Stimulated activated naive CD4-positive, alpha-beta T cell (primary cell): ENCODE results near the gene SHISA7.
A peak's percentile ranks its signal among the peaks of the same experiment; 100 is the strongest.
"Not testable (repeated sequence)": the region's sequence is repeated elsewhere in the genome, so short reads cannot be mapped to it uniquely, and the experiment has no call there.

Experiments used
- DNase-seq, 6 experiments: peaks; one replicate each; lab custom pipeline; 2025; lab: John Stamatoyannopoulos, UW

SHISA7 gene

DNA sequence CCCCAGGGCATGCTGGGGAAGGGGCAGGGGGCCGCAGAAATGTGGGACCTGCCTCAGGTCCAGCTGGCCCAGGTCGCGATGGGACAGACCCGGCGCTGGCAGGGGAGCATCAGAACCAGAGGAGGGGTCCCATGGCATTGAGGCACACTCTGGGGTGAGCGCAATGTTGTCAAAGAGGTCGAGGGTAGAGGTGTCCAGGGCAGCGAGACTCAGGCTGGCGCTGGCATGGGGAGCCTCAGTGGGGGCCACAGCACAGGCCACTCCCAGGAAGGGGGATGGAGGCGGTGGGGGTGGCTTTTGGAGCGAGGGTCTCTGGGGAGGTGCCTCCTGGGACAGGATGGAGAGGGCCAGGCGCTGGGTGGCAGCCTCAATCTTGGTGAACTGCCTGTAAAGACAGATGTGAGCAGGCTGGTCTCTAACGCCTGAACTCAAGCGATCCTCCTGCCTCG lies 20.5 kb upstream of the SHISA7 start:
- DNase-seq = no peak

DNA sequence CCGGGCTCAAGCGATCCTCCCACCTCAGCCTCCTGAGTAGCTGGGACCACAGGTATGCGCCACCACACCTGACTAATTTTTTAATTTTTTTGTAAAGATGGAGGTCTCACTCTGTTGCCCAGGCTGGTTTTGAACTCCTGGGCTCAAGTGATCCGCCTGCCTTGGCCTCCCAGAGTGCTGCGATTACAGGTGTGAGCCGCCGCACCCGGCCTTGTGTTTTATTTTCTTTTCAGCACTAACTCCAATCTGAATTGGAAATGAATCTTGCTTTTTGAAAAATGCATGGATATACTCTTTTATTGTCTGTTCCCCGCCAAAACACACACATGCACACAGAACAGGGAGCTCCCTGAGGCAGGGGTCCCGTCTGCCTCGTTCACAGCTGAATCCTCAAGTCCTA lies 19.6 kb upstream of the SHISA7 start:
- DNase-seq = no peak

DNA sequence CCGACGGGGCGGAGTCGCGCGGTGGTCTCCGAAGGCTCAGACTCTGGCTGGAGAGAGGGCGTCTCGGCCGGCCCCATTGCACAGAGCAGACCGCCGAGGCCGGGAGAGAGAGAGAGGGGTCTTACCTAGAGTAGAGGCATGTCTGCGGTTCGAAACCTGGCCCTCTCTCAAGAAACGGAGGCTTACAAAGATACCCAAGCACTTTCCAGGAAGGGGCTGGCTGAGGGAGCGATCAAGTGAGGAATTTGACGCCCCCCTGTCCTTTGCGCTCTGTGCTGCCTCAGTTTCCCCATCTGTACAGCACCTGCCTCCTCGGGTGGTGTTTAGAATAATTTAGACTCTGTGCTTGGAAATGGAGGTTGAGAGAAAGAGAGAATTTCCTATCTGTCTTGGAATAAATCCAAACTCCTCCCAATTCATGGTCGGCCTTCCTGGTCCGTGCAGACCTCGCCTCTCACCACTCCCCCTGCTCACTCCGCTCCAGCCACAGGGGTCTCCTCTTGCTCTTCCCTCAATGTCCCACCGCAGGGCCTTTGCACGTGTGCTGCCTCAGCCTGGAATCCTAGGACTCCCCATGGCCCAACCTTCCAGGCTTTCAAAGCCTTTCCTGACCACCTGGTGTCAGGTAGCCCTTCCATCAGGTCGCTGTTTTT lies 19.0 kb upstream of the SHISA7 start:
- DNase-seq = peak in 1 of 6 experiments; percentile 15

DNA sequence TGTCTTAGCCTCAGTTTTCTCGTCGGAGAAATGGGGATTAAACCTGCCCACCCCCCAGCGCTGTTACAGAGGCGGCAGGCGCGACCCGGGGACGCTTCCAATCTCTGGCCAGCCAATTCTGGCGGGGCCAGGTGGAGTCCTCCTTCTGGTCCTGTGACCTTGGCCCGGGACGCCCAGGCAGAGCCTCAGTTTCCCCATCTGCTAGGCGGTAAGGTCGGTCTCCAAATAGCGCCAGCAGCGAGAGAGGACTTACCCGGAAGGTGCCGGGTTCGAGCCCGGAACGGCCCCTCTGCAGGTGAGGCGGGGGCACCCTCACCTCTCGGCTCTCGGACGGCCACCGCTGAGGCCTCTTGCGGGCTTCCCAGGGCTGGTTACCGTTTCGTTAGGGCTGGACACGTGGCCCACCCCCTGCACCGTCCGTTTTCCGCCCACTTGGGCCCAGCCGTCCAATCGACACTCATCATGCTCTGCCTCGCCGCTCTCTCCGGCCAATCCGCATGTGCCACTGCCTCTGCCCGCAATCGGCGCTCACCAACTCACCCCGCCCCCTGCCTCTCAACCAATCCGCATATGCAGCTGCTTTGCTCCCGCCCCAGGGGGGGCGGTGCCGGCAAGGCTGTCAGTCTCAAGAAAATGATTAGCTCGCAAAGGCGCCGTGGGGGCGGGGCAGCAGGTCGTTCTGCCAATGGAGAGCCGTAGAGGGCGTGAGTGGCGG lies 18.3 kb upstream of the SHISA7 start, which contains the start of gene ISOC2:
Gene ISOC2 (minus strand): TSS at position 384 of the 715 bp plus-strand sequence. CDS start 5,156 bp downstream, outside the sequence.
- DNase-seq = peak; percentile 98 to 100 (median 100)

DNA sequence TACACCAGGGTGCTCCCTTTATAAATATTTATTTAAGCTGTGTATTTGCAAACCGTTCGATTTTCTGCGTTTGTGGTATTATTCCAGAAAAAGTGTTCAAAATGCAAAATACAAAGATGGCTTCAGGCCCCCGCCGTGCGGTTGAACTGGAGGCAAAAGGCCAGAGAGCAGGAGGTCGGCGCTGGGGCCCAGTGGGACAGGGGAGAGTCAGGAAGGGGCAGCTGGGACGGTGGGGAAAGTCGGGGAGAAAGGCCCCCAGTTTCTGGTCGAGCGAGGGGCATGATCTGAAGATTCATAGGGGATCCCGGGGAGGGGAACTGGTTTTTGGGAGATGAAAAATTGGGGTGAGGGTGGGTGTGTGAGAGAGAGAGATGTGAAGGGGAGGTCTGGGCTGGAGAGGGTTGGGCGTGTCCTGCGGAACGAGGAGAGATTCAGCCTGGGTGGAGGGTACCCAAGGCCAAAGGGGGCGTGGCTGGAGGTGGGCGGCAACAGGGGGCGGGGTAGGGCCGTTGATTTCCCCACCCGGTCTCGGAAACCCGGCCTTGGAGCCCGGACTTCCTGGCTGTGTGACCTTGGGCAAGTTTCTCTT lies 17.7 kb upstream of the SHISA7 start:
- peak in 1 of 6 experiments; percentile 39 for DNase-seq

DNA sequence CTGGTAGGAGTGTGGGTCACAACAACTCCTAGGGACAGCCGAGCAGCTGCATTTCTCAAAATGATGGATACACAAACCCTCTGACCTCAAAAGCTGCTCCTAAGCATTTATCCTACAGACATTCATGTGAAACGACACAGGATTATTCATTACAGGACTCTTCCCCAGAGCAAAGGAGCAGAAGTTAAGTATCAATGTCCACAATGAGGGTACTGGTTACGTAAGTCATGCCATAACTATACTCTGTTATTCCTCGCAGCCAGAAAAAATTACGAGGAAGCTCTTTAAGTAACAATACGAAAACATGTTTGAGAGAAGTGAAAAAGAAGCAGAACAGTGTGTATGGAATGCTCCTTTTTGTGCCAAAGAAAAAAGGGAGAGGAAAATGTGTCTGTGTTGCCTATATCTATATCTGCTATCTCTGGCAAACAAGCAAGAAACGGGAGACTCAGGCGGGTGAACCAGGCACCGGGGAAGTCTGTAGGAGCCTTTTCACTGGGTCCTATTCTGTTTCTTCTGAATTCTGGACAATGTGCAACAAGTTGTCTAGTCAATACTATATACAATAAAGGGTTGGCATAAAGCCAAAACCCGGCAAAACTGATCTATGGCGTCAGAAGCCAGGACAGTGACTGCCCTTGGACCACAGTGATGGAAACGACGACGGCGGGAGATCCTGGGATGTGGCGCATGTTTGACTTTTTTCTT lies 17.0 kb upstream of the SHISA7 start:
- DNase-seq = no peak

DNA sequence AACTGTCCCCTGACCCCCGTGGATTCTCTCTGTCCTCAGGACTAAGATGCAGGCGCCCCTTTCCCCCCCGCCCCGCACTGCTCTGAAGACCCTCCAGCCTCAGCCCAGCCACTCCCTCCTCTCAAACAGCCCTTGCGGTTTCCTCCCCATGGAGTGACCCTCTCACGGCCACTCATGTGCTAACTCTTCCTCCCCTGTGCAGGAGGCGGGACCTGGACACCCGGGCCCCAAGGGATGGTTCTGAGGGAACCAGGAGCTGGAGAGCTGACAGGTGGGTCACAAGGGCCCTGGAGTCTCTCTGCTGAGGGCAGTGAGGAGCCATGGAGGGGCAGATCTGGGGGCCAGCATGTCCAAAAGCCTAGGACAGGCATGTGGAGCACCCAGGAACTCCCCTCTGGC lies 16.4 kb upstream of the SHISA7 start:
- no peak for DNase-seq

DNA sequence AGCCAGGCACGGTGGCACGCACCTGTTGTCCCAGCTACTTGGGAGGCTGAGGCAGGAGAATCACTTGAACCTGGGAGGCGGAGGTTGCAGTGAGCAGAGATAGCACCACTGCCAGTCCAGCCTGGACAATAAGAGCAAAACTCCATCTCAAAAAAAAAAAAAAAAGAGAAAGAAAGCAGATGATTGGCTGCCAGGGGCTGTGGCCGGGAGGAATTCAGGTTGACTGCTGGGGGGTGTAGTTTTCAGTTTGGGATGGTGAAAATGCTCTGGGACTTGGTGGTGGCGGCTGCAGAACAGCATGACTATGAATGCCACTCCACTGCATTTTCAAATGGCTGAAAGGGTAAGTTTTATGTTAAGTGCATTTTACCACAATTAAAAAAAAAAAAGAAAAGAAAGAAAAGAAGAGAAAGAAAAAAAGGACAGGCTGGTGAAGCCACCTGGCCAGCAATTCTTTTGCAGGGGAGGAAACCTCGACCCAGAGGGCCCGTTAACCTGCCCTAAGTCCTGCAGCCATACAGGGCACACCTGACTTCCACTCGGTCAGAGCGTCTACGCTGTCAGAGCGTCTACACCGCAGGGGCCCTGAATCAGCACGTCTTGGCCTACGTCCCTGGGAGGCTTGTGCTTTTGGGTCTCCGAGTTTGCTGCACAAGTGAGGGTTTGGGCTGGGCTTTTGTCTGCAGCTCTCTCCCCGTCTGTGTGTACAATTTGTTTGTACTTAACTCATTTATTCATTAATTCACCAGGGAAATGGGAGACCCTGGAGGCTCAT lies 14.8 kb upstream of the SHISA7 start:
- no peak for DNase-seq

DNA sequence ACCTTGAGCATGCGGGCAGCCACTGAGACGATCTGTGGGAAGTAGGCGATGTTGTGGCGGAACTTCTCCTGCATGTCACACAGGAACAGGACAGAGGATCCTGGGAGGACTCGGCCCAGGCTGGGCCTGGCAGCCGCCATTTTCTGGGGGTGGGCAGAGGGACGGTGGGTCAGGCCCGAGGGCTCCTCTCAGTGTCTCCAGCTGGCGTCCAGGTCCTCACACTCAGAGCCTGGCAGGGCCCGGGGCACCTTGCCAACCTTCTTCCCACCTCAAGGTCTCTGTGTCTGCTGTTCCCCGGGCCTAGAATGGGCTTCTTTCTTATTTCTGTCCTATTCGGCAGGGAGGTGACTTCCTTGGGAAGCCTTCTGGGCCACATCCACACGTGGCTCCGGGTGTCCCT lies 13.2 kb upstream of the SHISA7 start:
- DNase-seq = no peak

DNA sequence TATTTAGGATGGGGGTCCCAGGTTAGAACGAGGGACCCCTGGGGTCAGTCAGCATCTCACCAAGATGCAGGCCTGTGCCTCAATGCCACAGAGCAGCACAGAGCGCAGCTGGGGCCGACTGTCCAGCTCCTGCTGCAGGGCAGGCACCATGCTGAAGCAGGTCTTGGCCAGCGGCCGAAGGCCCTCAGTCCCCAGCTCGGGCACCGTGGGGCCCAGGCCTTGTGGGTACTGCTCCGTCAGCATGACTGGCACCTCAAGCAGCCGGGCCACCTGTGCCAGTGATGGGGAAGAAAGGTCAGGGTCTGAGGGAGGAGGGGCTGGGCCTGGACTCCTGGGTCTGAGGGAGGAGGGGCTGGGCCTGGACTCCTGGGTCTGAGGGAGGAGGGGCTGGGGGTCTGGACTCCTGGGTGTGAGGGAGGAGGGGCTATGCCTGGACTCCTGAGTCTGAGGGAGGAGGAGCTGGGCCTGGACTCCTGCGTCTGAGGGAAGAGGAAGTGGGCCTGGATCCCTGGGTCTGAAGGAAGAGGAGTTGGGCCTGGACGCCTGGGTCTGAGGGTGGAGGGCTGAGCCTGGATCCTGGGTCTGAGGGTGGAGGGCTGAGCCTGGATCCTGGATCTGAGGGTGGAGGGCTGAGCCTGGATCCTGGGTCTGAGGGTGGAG lies 12.6 kb upstream of the SHISA7 start:
- no peak for DNase-seq

DNA sequence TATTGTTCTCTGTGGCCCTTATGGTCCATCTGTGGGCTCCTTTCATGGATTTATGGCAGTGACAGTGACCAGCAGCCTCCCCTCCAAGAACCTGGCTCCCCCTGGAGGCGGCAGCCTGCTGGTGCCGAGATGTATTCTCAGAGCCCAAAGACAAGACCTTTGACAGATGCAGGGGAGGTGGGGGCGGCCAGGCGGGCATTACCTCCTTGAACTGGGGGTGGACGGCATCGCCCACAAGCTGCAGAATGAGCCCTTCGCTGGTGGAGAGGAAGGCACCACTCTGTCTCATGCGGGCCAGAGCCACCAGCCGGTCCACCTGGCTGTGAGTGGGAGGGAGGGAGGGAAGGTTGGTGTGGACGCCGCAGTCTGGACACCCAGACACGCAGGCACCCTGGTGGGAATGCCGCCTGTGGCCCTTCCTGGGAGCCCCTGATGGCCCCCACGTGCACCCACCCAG lies 11.7 kb upstream of the SHISA7 start:
- DNase-seq = peak in 5 of 6 experiments; percentile 16 to 47 (median 21)

DNA sequence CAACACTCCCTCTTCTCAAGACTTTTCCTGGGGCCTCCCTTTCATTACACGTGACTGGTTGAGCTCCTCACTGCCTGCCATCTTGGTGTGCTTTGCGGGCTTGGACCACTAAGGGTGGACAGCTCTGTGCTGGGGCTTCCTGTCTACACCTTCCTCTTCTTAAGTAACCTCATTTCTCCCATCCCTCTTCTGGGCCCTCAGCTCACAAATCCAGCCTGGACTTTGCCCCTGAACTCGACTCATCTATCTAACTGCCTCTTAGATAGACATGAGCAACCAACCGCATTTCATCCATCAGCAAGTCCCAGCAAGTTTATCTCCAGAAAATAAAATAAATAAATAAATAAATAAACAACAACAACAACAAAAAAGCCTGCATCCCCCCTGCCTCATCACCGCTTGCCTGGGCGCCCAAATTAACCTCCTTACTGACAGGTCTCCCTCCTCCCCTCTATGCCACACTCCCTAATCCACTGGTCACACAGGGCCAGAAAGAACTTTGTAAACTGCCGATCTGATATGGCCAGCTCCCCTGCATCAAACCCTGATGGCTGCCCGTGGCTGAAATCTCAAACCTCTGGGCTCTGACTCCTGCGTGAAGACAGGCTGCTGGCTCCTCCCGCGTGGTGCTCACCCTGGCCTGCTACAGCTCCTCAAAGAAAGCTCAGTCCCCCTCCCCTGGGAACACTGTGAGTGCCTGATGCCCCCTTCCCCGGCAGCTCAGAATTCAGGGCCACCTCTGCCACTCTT lies 10.6 kb upstream of the SHISA7 start:
- DNase-seq = no peak

DNA sequence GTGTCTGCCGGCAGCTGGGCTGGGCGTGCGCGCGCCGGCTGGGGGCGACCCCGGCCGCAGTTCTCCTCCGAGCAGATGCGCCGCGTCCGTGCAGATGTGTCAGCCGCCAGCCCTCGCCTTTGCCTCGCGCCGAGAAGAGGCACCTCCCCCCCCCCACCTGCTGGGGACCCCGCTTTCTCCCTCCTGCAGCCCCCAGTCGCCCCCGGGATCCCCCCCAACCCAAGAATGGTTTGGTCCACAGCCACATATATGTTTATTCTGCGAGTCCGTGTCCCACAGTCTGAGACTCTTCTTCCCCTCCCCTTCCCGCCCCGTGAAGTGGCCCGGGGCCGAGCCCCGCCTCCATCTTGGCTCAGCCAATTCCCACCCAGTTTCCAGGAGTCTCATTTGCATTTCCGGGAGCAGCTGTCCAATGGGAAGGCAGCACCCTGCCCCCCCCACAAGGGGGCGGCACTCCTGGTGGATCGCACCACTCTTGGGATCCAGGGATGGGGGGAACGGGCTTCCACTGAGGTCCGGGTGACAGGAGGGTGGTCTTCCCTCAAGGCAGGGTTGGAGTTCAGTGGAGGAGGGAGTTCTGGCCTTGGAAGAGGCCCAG lies 9.7 kb upstream of the SHISA7 start:
- peak in 4 of 6 experiments; percentile 14 to 40 (median 24) for DNase-seq

DNA sequence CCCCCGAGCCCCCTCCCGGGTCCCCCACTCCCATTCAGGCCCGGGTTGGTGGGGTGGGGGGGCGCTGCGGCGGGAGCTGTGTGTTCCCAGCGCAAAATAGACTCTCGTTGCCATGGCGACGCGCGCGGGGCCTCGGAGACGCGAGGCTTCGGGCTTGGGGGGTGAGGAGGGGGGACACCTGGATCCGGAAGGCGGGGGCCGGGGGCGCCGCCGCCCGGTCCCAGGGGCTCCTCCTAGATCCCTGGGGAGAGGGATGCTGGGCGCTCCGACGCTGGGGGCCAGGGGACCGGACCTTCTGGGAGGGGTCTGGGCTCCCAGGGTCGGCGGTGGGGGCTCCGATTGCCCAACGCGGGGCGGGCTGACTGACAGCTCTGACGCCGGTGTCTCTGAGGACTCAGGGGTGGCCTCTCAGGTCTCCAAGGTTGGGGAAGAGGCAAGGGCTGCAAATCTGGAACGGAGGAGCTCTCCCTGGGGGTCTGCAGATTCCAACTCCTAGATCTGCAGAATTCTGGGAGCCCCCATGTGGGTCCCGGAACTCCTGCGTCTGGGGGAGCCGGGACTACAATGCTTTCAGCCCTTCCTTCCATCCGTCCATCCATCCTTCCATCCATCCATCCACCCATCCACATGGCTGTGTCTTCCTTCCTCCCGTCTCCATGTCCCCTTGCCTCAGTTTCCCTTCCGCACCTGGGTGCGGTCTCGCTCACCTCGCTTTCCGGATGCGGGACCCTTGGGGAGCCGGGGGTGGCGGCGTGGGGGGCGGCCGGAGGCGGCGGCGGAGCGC lies 9.1 kb upstream of the SHISA7 start:
- DNase-seq = peak in 4 of 6 experiments; percentile 17 to 36 (median 30)

DNA sequence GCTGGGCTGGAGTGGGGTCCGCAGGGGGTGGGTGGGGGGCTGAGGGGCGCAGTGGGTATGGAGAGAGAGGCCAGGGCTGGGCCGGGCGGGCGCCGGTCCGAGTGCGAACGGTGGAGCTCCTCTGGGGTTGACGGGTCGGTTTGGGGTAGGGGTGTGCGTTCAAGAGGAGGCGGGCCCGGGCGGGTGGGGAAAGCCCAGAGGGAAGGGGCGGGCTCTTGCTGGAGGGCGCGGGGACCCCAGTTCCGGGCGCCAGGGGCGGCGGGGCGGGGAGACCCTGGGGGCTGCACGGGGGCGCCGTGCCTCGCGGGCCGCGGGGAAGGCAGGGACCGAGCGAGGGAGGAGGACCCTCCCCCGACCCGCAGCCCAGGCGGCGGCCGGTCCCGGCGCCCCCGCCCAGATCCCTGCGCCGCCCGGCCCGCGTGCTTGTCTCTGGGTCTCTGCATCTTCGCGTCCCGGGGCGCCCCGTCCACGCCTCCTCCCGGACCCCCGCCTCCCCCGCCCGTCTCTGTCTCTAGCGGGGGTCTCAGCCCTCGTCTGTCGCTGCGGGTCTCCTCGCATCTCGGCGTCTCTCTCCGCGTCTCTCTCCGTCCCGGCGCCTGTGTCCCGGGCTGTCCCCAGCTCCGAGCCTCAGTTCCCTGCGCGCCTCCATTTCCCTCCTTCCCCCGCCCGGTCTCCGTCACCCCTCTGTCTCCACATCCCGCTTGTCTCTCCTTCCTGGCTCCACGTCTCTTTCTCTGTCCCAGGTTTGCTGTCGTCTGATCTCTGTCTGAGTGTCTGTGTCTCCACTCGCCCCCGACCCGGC lies 8.3 kb upstream of the SHISA7 start:
- peak in 2 of 6 experiments; percentile 14 to 26 for DNase-seq

DNA sequence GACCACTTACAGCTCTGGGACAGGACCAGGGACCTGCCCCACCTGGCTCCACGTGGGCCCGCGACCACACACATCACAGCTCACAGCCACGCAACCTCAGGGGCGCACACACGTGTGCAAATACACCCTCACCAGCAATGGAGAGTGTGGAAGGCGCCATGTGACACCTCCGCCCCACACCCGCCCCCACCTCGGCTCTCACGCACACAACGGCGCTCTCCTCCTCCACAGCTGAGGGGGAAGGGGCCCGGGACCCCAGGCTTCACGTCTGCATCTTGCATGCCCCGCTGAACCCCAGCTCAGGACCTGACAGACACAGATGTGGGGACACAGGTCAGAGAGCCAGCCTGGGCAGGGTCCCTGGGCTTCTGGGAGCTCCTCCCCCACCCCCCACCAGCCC lies 6.4 kb upstream of the SHISA7 start:
- DNase-seq = no peak

DNA sequence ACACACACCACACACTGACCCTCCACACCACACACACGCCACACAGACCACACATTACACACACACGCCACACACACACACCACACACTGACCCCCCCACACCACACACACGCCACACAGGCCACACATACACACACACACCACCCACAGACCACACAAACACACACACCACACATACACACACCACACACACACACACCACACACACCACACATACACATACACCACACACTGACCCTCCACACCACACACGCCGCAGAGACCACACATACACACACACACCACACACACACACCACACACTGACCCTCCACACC lies 5.0 kb upstream of the SHISA7 start:
- not testable (repeated sequence) for DNase-seq
